Astrocyte (in vitro differentiated cells and primary cell): ENCODE measurements around the gene TAF4. TPM values are rescaled to one million over a fixed set of nuclear protein-coding genes. Genes with fewer than 3 reads are reported as not detected.

ENCODE experiments used
- DNase-seq: peaks from one replicate; pipeline ENCODE4 v3.0.0-alpha.2; 2010; ENCODE audit warnings: low read depth
- FAIRE-seq: peaks from 2 replicates; lab custom pipeline; 2011; peaks lifted over from hg19 to GRCh38; lab: Jason Lieb, UNC
- H2AFZ ChIP-seq: 2 replicates; pipeline ENCODE4 v1.6.0; 2012; ENCODE audit warnings: low read depth, low read length, inconsistent platforms
- H3K27ac ChIP-seq: 2 replicates; pipeline ENCODE4 v1.5.1; 2011; ENCODE audit warnings: low read depth, low read length, inconsistent platforms
- H3K27me3 ChIP-seq: 2 replicates; pipeline ENCODE4 v1.6.0; 2011; ENCODE audit warnings: low read length, inconsistent platforms; ENCODE audit not compliant: insufficient read depth
- H3K36me3 ChIP-seq: 2 replicates; pipeline ENCODE4 v1.5.1; 2011; ENCODE audit warnings: low read length, inconsistent platforms; ENCODE audit not compliant: insufficient read depth
- H3K4me1 ChIP-seq: 2 replicates; pipeline ENCODE4 v1.5.1; 2011; ENCODE audit warnings: low read length, inconsistent platforms; ENCODE audit not compliant: insufficient read depth
- H3K4me2 ChIP-seq: 2 replicates; pipeline ENCODE4 v1.6.0; 2012; ENCODE audit warnings: low read length, inconsistent platforms
- H3K4me3 ChIP-seq: 2 replicates; pipeline ENCODE4 v1.5.1; 2011; ENCODE audit warnings: low read depth, mild to moderate bottlenecking, low read length, inconsistent platforms; ENCODE audit not compliant: insufficient read depth
- H3K79me2 ChIP-seq: 2 replicates; pipeline ENCODE4 v1.6.0; 2012; ENCODE audit warnings: mild to moderate bottlenecking, low read length, inconsistent platforms; ENCODE audit not compliant: insufficient read depth
- H3K9ac ChIP-seq: 2 replicates; pipeline ENCODE4 v1.6.0; 2012; ENCODE audit warnings: mild to moderate bottlenecking, low read length, inconsistent platforms
- H3K9me3 ChIP-seq: 2 replicates; pipeline ENCODE4 v1.5.1; 2012; ENCODE audit warnings: low read depth, mild to moderate bottlenecking, low read length, inconsistent platforms; ENCODE audit not compliant: insufficient read depth
- H4K20me1 ChIP-seq: 2 replicates; pipeline ENCODE4 v1.6.0; 2012; ENCODE audit warnings: low read length, inconsistent platforms; ENCODE audit not compliant: insufficient read depth
- H3K27ac Mint-ChIP-seq: one replicate; pipeline ENCODE4 v1.8.0; 2021; ENCODE audit warnings: mild to moderate bottlenecking, mixed read lengths; ENCODE audit not compliant: unreplicated experiment
- H3K27me3 Mint-ChIP-seq: one replicate; pipeline ENCODE4 v1.8.0; 2021; ENCODE audit warnings: low read depth, mixed read lengths; ENCODE audit not compliant: unreplicated experiment
- H3K36me3 Mint-ChIP-seq: one replicate; pipeline ENCODE4 v1.8.0; 2021; ENCODE audit warnings: low read depth, mixed read lengths; ENCODE audit not compliant: unreplicated experiment
- H3K4me1 Mint-ChIP-seq: one replicate; pipeline ENCODE4 v1.8.0; 2021; ENCODE audit warnings: low read depth, mixed read lengths; ENCODE audit not compliant: unreplicated experiment
- H3K4me3 Mint-ChIP-seq: one replicate; pipeline ENCODE4 v1.8.0; 2021; ENCODE audit warnings: mild to moderate bottlenecking, moderate library complexity, mixed read lengths; ENCODE audit not compliant: unreplicated experiment
- H3K9me3 Mint-ChIP-seq: one replicate; pipeline ENCODE4 v1.8.0; 2021; ENCODE audit warnings: mild to moderate bottlenecking, mixed read lengths; ENCODE audit not compliant: unreplicated experiment
- EZH2 ChIP-seq: IDR thresholded peaks from 2 replicates; pipeline ENCODE4 v1.6.1; 2012; ENCODE audit warnings: mild to moderate bottlenecking, low read length, inconsistent platforms; ENCODE audit not compliant: insufficient read depth
- total RNA-seq: library from RNA; stranded (reverse); gene quantifications from 2 replicates; pipeline ENCODE4 v1.2.1, GENCODE V29; 2021
- TF ChIP-seq, protein P1 (sequence below): IDR thresholded peaks from 2 replicates; pipeline ENCODE4 v1.5.1; 2011; ENCODE audit warnings: low read depth, mild to moderate bottlenecking, inconsistent platforms, low read length, moderate library complexity; ENCODE audit not compliant: insufficient read depth

TAF4 gene
- total RNA-seq, 1 donor from 2014 or later: 11.8 TPM

DNA sequence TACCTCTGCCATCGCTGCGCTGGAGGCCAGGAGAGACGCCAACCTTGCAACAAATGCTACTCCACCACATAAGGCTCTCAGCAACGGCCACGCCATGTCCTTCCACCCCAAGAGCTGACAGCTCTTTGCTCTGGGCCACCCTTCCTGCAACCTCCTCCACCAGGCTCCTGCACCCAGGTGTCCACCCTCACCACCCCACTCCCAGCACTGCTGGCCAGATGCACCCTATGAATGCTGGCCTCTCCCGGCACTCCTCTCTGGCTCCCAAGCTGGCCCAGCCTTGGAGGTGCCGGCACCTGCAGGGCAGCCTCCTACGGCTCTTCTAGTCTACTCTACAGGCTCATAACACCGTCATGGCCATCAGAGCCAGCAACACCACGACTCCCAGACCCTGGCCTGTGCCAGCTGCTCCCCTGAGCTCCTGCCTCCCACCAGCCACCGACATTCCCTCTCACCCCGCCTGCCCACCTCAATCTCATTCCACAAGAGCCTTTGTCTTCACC is 11.2 kb downstream of the TAF4 start:
- Mint-ChIP-seq H3K4me1 (peaks cover 2% of the 10 kb centered on the region), H3K9me3 (no peaks in the 10 kb centered on the region), H3K4me3 (no peak overlapping the region), H3K36me3 (peaks cover 2% of the 10 kb centered on the region), H3K27ac (peak overlapping the region; percentile 41), H3K27me3 (no peaks in the 10 kb centered on the region)
- Histone ChIP-seq H3K4me1 (no peaks in the 10 kb centered on the region), H3K9ac (no peak overlapping the region), H3K4me2 (no peak overlapping the region), H2AFZ (no peak overlapping the region), H4K20me1 (peaks cover 84% of the 10 kb centered on the region), H3K27ac (no peak overlapping the region), H3K27me3 (no peaks in the 10 kb centered on the region), H3K4me3 (no peak overlapping the region), H3K36me3 (no peaks in the 10 kb centered on the region), H3K79me2 (peaks cover 85% of the 10 kb centered on the region), H3K9me3 (no peaks in the 10 kb centered on the region)
- no peak for TF ChIP-seq EZH2
- TF ChIP-seq, protein P1, sequence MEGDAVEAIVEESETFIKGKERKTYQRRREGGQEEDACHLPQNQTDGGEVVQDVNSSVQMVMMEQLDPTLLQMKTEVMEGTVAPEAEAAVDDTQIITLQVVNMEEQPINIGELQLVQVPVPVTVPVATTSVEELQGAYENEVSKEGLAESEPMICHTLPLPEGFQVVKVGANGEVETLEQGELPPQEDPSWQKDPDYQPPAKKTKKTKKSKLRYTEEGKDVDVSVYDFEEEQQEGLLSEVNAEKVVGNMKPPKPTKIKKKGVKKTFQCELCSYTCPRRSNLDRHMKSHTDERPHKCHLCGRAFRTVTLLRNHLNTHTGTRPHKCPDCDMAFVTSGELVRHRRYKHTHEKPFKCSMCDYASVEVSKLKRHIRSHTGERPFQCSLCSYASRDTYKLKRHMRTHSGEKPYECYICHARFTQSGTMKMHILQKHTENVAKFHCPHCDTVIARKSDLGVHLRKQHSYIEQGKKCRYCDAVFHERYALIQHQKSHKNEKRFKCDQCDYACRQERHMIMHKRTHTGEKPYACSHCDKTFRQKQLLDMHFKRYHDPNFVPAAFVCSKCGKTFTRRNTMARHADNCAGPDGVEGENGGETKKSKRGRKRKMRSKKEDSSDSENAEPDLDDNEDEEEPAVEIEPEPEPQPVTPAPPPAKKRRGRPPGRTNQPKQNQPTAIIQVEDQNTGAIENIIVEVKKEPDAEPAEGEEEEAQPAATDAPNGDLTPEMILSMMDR: no peak
- DNase-seq (no peak), FAIRE-seq (no peak)

DNA sequence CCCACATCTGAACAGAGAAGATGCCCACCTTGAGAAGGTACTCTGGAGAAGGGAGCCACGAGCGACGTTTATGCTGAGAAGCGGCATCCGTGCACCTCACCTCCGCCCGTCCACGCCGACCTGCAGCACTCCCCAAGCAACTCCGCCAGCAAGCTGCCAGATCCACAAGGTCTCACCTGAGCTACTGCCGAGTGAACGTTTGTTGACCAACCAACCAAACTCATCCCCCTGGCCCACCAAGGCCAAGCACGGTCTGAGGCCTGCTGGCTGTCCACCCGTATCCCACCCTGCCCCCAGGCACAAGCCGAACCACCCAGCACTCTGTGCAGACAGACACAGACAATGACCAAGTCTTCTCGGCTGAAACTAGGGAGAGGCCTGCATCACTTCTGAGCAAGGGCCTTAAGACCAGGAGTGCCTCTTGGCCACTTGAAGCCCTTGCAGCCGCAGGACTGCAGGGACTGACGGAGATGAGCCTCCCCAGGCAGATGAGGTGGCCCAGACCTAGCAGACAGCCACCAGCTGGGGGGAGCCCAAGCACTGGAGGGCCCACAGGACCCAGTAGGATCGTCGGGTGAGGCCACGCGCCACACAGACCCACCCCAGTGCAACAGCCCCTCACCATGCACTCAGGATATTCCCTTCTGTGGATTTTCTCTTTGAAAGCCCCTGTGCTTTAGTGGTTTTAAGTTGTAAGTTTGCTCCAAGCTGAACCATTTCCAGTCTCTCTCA is 12.1 kb downstream of the TAF4 start:
- H3K4me1 Mint-ChIP-seq: peaks cover 2% of the 10 kb centered on the region
- H3K27me3 ChIP-seq: no peaks in the 10 kb centered on the region
- H3K4me3 ChIP-seq: no peak overlapping the region
- no peak overlapping the region for H3K4me2 ChIP-seq
- H3K4me3 Mint-ChIP-seq: no peak overlapping the region
- no peak overlapping the region for H3K27ac Mint-ChIP-seq
- FAIRE-seq: no peak
- no peaks in the 10 kb centered on the region for H3K36me3 ChIP-seq
- no peak overlapping the region for H3K9ac ChIP-seq
- H3K4me1 ChIP-seq: no peaks in the 10 kb centered on the region
- H3K27me3 Mint-ChIP-seq: no peaks in the 10 kb centered on the region
- TF ChIP-seq, protein P1: no peak
- TF ChIP-seq EZH2: no peak
- H4K20me1 ChIP-seq: peaks cover 86% of the 10 kb centered on the region
- no peaks in the 10 kb centered on the region for H3K9me3 ChIP-seq
- no peak overlapping the region for H2AFZ ChIP-seq
- peaks cover 84% of the 10 kb centered on the region for H3K79me2 ChIP-seq
- peaks cover 2% of the 10 kb centered on the region for H3K36me3 Mint-ChIP-seq
- no peak overlapping the region for H3K27ac ChIP-seq
- no peaks in the 10 kb centered on the region for H3K9me3 Mint-ChIP-seq
- DNase-seq: no peak
